Mesendoderm (in vitro differentiated cells): ENCODE results near the gene SRM.
"Not testable (repeated sequence)": the region's sequence is repeated elsewhere in the genome, so short reads cannot be mapped to it uniquely, and the experiment has no call there.

Source experiments
- DNase-seq: peaks from one replicate; pipeline ENCODE4 v3.0.0; 2013
- H2AK5ac ChIP-seq: 2 replicates; pipeline ENCODE4 v1.6.1; 2013; ENCODE audit warnings: low read length, inconsistent platforms
- H2BK120ac ChIP-seq: 2 replicates; pipeline ENCODE4 v1.6.1; 2013; ENCODE audit warnings: low read depth, mild to moderate bottlenecking, low read length, moderate library complexity, mixed read lengths
- H2BK15ac ChIP-seq: replicated peaks from 2 replicates; pipeline ENCODE4 v1.6.1; 2013; ENCODE audit warnings: low read depth, mild to moderate bottlenecking, moderate library complexity
- H2BK5ac ChIP-seq: 2 replicates; pipeline ENCODE4 v1.6.1; 2013; ENCODE audit warnings: low read length, inconsistent platforms
- H3K18ac ChIP-seq: 2 replicates; pipeline ENCODE4 v1.6.1; 2013; ENCODE audit warnings: mild to moderate bottlenecking, low read length, mixed read lengths
- H3K23ac ChIP-seq: one replicate; pipeline ENCODE4 v1.6.1; 2013; ENCODE audit warnings: low read length
- H3K27ac ChIP-seq: 2 replicates; pipeline ENCODE4 v1.5.1; 2013; ENCODE audit warnings: low read depth, mild to moderate bottlenecking, inconsistent platforms, low read length, moderate library complexity
- H3K27me3 ChIP-seq: 2 replicates; pipeline ENCODE4 v1.6.1; 2013; ENCODE audit warnings: low read length, control low read depth, mild to moderate bottlenecking, inconsistent platforms; ENCODE audit not compliant: insufficient read depth, poor library complexity
- H3K36me3 ChIP-seq: 2 replicates; pipeline ENCODE4 v1.6.1; 2013; ENCODE audit warnings: low read length, inconsistent platforms; ENCODE audit not compliant: control insufficient read depth, insufficient read depth
- H3K4ac ChIP-seq: one replicate; pipeline ENCODE4 v1.6.1; 2013; ENCODE audit warnings: low read depth, mild to moderate bottlenecking, low read length, moderate library complexity
- H3K4me1 ChIP-seq: 2 replicates; pipeline ENCODE4 v1.6.1; 2013; ENCODE audit warnings: low read depth, low read length, inconsistent platforms; ENCODE audit not compliant: control insufficient read depth
- H3K4me2 ChIP-seq: 2 replicates; pipeline ENCODE4 v1.6.1; 2013; ENCODE audit warnings: low read length
- H3K4me3 ChIP-seq: 2 replicates; pipeline ENCODE4 v1.5.1; 2013; ENCODE audit warnings: mild to moderate bottlenecking, low read length
- H3K56ac ChIP-seq: one replicate; pipeline ENCODE4 v1.6.1; 2013; ENCODE audit warnings: low read length
- H3K79me1 ChIP-seq: 2 replicates; pipeline ENCODE4 v1.6.1; 2013; ENCODE audit warnings: low read length, inconsistent platforms
- H3K79me2 ChIP-seq: 2 replicates; pipeline ENCODE4 v1.6.1; 2013; ENCODE audit warnings: mild to moderate bottlenecking, low read length; ENCODE audit not compliant: control insufficient read depth, insufficient read depth
- H3K9ac ChIP-seq: 2 replicates; pipeline ENCODE4 v1.6.1; 2013; ENCODE audit warnings: low read length, inconsistent platforms
- H4K5ac ChIP-seq: one replicate; pipeline ENCODE4 v1.6.1; 2013; ENCODE audit warnings: low read length
- H4K8ac ChIP-seq: one replicate; pipeline ENCODE4 v1.6.1; 2013; ENCODE audit warnings: low read depth, mild to moderate bottlenecking, control low read depth, low read length, moderate library complexity
- WGBS: extraction: QIAGEN DNeasy Blood & Tissue Kit; methylation state at CpG from one replicate; pipeline ENCODE4 v1.1.7; 2013; ENCODE audit warnings: low lambda C conversion rate, missing lambda C conversion rate; ENCODE audit not compliant: insufficient coverage; ENCODE audit errors: extremely low coverage; 5-methylcytosine and 5-hydroxymethylcytosine counted together

The SRM gene

GRCh38 chr1:11100806-11101205 lies 41.0 kb upstream of the SRM start:
- H2BK5ac ChIP-seq, H3K4me2 ChIP-seq, H3K56ac ChIP-seq, H3K4ac ChIP-seq, H3K23ac ChIP-seq, DNase-seq, H3K9ac ChIP-seq, H2AK5ac ChIP-seq, H3K27ac ChIP-seq, H4K8ac ChIP-seq, H2BK120ac ChIP-seq, H3K4me3 ChIP-seq, H3K27me3 ChIP-seq, H3K18ac ChIP-seq, H4K5ac ChIP-seq, H3K79me1 ChIP-seq, H3K36me3 ChIP-seq, H2BK15ac ChIP-seq, H3K4me1 ChIP-seq: not testable (repeated sequence)
- no CpG with 5 or more reads among the region's 17 CpGs for WGBS
- H3K79me2 ChIP-seq, result peaks cover 15% of the 10 kb centered on the region

DNA sequence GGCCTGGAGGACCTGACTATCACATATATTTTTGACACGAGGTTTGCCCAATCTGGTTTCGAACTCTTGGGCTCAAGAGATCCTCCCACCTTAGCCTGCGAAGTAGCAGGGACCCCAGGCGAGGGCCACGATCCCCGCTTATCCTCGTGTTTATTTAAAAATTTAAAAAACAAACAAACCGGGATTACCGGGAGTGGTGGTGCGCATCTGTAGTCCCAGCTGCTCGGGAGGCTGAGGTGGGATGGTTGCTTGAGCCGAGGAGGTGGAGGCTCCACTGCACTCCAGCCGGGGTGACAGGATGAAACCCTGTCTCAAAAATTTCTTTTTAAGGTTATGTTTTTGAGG lies 40.3 kb upstream of the SRM start:
- H3K4me1 ChIP-seq, result no peaks in the 10 kb centered on the region
- H3K4me2 ChIP-seq, result peak overlapping the region; percentile 15
- H3K18ac ChIP-seq, result peak overlapping the region; percentile 8
- H3K23ac ChIP-seq, result no peak overlapping the region
- H2BK5ac ChIP-seq, result no peak overlapping the region
- no peak overlapping the region for H2AK5ac ChIP-seq
- no peak overlapping the region for H3K4me3 ChIP-seq
- H4K8ac ChIP-seq, result peak overlapping the region; percentile 81
- peaks cover 3% of the 10 kb centered on the region for H3K36me3 ChIP-seq
- H2BK15ac ChIP-seq, result no peak overlapping the region
- H3K27ac ChIP-seq, result no peak overlapping the region
- no peak for DNase-seq
- peaks cover 15% of the 10 kb centered on the region for H3K79me2 ChIP-seq
- H4K5ac ChIP-seq, result no peak overlapping the region
- peaks cover 6% of the 10 kb centered on the region for H3K79me1 ChIP-seq
- peak overlapping the region; percentile 81 for H3K56ac ChIP-seq
- WGBS, result no CpG with 5 or more reads among the region's 13 CpGs
- H3K4ac ChIP-seq, result peak overlapping the region; percentile 37
- no peak overlapping the region for H2BK120ac ChIP-seq
- H3K27me3 ChIP-seq, result no peaks in the 10 kb centered on the region
- peak overlapping the region; percentile 50 for H3K9ac ChIP-seq

GRCh38 chr1:11099310-11100148 lies 39.7 kb upstream of the SRM start, which contains the start of gene EXOSC10:
Gene EXOSC10 (minus strand): TSS chr1:11099869. CDS start chr1:11099831, 38 bp downstream.
- no peak within 1 kb of the TSS for H2BK15ac ChIP-seq
- H4K5ac ChIP-seq, result no peak within 1 kb of the TSS
- no peaks in the 10 kb centered on the region for H3K4me1 ChIP-seq
- H3K4ac ChIP-seq, result peak within 1 kb of the TSS; percentile 88
- peak; percentile 93 for DNase-seq
- no peaks in the 10 kb centered on the region for H3K27me3 ChIP-seq
- peak within 1 kb of the TSS; percentile 98 for H3K56ac ChIP-seq
- H3K4me2 ChIP-seq, result peak within 1 kb of the TSS; percentile 39
- H2BK5ac ChIP-seq, result peak within 1 kb of the TSS; percentile 59
- WGBS, result no CpG with 5 or more reads among the region's 78 CpGs
- peak within 1 kb of the TSS; percentile 58 for H3K27ac ChIP-seq
- no peak within 1 kb of the TSS for H2BK120ac ChIP-seq
- peaks cover 15% of the 10 kb centered on the region for H3K79me2 ChIP-seq
- peak within 1 kb of the TSS; percentile 50 for H3K23ac ChIP-seq
- no peak within 1 kb of the TSS for H2AK5ac ChIP-seq
- peak within 1 kb of the TSS; percentile 99 for H3K4me3 ChIP-seq
- peaks cover 6% of the 10 kb centered on the region for H3K79me1 ChIP-seq
- peak within 1 kb of the TSS; percentile 99 for H3K9ac ChIP-seq
- H4K8ac ChIP-seq, result peak within 1 kb of the TSS; percentile 81
- H3K36me3 ChIP-seq, result peaks cover 3% of the 10 kb centered on the region
- H3K18ac ChIP-seq, result peak within 1 kb of the TSS; percentile 78

- peak overlapping the region; percentile 99 for H3K4me3 ChIP-seq
- no CpG with 5 or more reads among the region's 5 CpGs for WGBS
- peak overlapping the region; percentile 99 for H3K9ac ChIP-seq
- H3K36me3 ChIP-seq, result peaks cover 3% of the 10 kb centered on the region
- H3K18ac ChIP-seq, result no peak overlapping the region
- H3K4me2 ChIP-seq, result peak overlapping the region; percentile 39
- no peak overlapping the region for H4K5ac ChIP-seq
- H4K8ac ChIP-seq, result no peak overlapping the region
- H3K4ac ChIP-seq, result no peak overlapping the region
- H3K56ac ChIP-seq, result peak overlapping the region; percentile 98
- DNase-seq, result peak; percentile 2
- H2BK5ac ChIP-seq, result no peak overlapping the region
- H2BK120ac ChIP-seq, result no peak overlapping the region
- no peaks in the 10 kb centered on the region for H3K27me3 ChIP-seq
- no peak overlapping the region for H2BK15ac ChIP-seq
- H3K79me2 ChIP-seq, result peaks cover 15% of the 10 kb centered on the region
- H3K4me1 ChIP-seq, result no peaks in the 10 kb centered on the region
- no peak overlapping the region for H2AK5ac ChIP-seq
- no peak overlapping the region for H3K27ac ChIP-seq
- H3K23ac ChIP-seq, result no peak overlapping the region
- H3K79me1 ChIP-seq, result peaks cover 6% of the 10 kb centered on the region
Observed at GRCh38 chr1:11098931-11099309, 39.1 kb upstream of the SRM start.

GRCh38 chr1:11083784-11084183 lies 24.0 kb upstream of the SRM start:
- not testable (repeated sequence) for H4K5ac ChIP-seq, H3K4me1 ChIP-seq, H3K18ac ChIP-seq, H3K4ac ChIP-seq, H3K27ac ChIP-seq, H3K79me2 ChIP-seq, H2BK5ac ChIP-seq, H2BK15ac ChIP-seq, H4K8ac ChIP-seq, H2AK5ac ChIP-seq, H2BK120ac ChIP-seq, H3K9ac ChIP-seq, H3K4me3 ChIP-seq, DNase-seq, H3K79me1 ChIP-seq, H3K4me2 ChIP-seq, H3K56ac ChIP-seq, H3K27me3 ChIP-seq, H3K23ac ChIP-seq
- WGBS, result no CpG with 5 or more reads among the region's 3 CpGs
- H3K36me3 ChIP-seq, result peaks cover 14% of the 10 kb centered on the region
